Activated naive CD8-positive, alpha-beta T cell treated with anti-CD3 and anti-CD28 coated beads, Interleukin-2, amount 50 U/mL, for 16 hours (primary cell): ENCODE results near the gene TMEM187.

Experiments used
- DNase-seq: peaks from one replicate; pipeline ENCODE4 v3.0.0-alpha.2; 2020; ENCODE audit warnings: low read depth, low spot score

TMEM187 gene

DNA sequence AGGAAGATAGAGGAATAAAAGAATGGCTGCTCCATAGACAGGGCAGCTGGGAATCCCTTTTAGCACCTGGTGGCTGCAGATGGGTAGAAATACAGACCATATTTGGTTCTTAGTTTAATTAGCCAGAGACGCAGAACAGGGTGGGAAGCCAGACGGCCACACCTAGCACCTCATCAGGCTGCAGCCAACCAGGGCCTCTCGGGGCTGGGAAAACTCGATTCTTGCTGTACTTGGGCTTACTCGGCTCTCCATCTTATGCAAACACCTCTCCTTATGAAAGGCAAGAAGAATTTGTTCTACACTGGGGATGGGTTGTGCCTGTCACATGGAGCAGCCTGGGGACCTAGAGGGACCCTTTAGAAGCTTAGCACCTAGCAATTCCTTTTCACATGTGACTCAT, 27.5 kb downstream of the TMEM187 start:
- DNase-seq: no peak

GRCh38 chrX:154002215-154002719, 29.7 kb downstream of the TMEM187 start:
- no peak for DNase-seq

GRCh38 chrX:154004315-154004714, 31.8 kb downstream of the TMEM187 start:
- DNase-seq: no peak

GRCh38 chrX:154006947-154007346, 34.4 kb downstream of the TMEM187 start:
- no peak for DNase-seq

DNA sequence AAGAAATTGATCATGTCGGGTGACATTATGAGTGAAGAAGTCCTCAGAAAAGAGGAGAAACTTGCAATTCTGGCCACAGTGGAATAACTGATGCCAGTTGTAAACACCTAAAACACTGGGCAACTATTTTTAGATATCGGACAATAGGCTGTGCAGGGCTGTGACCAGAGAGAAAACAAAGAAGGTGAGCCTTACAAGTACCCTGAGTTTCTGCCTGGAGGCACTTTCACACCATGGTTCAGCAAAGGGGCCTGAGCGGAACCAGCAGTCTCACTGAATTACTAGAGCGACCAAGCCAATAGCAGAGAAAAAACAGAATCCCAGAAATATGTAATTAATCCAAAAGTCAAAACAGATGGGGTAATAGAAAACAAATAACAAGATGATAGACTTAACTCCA, 36.0 kb downstream of the TMEM187 start:
- DNase-seq: no peak

GRCh38 chrX:154010330-154011087, 38.0 kb downstream of the TMEM187 start:
- DNase-seq: no peak

DNA sequence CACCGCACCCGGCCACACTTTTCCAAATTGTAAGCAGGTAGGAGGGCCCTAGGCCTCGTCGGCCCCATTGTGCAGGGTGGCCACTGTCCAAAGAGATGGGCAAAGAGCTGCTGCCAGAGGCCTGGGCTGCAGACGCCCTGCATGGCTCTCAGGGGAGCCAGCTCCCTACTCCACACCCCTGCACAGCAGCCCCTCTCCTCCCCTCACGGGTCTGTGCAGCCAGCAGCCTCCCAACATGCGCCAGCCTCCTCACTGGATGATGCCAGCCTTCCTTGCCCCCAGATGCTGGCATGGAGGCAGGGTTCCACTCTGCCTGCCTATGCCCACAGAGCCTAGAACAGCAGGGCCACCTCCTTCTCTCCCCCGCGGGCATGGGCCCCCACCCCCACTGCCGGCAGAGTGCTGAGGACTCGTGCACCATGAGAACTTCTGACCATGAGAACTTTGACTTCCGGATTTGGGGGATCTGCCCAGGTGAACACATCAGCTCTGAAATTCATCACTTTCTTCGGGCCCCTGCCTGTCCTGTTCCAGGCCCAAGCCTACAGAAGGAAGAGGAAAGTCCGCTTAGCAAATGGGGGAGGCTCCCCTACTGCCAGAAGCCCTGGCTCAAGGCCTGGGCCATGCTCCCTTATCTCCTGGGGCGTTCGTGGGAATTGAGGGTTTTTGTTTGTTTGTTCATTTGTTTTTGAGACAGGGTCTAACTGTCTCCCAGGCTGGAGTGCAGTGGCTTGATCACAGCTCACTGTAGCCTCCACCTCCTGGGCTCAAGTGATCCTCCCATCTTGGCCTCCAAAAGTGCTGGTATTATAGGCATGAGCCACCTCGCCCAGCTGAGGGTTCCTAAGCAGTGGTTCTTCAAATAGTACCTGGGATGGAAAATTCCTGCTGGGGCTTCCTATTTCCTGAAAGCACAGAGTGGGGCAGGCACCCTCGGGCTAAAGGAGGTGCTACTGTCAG, 39.1 kb downstream of the TMEM187 start:
- no peak for DNase-seq

DNA sequence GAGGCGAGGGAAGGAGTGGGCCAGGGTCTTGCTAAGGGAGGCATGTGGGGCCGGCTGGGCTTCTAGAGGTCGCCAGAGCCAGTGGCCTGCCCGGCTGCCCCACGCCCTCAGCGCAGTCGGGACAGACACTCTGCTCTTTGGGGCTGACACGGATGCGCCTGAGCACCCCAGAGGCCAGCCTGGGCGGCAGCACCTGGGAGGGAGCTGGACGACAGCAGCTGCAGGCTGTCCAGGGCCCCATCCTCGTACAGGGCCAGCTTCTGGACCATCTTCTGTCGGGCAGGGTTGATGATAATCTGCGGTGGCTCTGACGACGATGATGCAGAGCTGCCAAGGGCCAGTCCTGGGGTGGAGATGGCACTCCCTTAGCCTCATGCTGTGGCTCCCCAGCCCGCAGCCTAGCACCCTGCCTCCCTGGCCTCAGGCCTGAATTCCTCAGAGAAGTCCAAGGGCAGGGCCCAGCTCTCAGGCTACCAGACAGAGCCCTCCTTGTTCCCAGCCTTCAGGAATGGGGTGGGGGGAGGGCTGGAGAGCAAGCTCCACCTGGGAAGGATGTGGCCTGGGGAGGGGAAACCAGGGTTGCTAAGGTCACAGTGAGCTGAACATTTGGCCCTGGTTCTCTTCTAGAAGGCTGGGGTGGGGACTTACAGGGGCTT, 39.9 kb downstream of the TMEM187 start:
- DNase-seq: no peak

- DNase-seq: no peak
These were observed 40.5 kb downstream of the TMEM187 start for GRCh38 chrX:154013001-154013421.

DNA sequence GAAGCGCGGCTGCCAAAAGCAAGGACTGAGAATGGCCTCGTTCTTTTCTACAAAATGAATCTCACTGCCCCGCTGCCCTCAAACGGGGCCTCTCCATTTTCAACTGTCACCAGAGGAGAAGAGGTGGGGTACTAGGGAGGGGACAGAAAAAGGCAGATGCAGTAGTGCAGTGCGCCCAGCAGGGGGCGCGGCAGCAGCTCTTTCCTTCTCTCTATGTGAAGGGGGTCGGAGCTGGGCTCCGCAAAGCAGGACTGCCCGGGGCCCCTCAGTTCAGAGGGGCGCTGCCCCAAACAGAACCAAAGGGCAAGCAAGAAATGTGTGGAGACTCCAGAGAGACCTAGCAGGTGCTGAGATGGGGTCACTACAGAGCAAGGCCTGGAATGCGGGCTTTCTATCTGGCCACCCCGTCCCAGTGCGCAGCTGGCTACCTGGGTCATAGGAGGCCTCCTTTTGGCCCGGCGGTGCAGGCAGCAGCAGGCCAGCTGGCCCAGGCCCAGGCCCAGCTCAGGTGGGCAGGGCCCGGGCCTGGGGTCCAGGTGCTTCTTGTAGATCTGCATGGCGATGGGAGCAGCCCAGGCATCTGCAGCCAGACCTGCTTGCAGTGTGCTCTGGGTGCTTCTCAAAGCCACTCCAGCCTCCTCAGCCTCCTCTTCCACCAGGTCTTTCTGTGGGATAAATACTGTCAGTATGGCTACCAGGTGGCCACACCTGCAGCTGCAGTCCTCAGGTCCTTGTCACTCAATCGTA, 41.2 kb downstream of the TMEM187 start:
- no peak for DNase-seq

- no peak for DNase-seq
These were observed 42.2 kb downstream of the TMEM187 start for GRCh38 chrX:154014429-154015380.

GRCh38 chrX:154015581-154016264, 43.2 kb downstream of the TMEM187 start:
- DNase-seq: no peak

GRCh38 chrX:154016366-154017076, 44.0 kb downstream of the TMEM187 start:
- DNase-seq: no peak

GRCh38 chrX:154017766-154018517, 45.4 kb downstream of the TMEM187 start:
- DNase-seq: no peak

- no peak for DNase-seq
These were observed 46.0 kb downstream of the TMEM187 start for GRCh38 chrX:154018518-154019060.

DNA sequence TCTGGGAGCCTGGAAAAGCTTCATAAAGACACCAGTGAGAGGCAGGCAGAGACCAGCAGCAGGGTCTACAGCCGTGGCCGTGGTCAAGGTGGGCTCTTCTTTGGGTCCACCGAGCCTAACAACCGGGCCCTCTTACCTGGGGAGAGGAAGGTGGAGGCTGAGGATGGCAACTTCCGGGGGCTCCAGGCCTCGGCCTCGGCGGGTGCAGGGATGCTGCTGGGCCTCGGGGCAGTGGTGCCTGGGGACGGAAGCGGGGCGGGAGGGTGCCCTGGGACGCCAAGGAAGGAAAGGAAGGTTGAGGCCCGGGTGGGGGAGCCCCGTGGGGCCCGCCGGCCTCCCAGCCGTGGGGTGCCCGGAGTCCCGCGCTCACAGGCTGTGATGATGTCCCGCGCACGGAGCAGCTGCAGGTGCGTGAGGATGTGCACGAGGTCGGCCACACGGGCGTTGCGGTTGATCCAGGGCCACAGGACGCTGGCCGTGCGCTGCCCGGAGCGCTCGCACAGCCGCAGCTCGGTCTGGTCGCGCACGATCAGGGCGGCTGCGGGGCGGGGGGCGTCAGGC, 46.6 kb downstream of the TMEM187 start:
- DNase-seq: no peak
